GM12878 (cell line): ENCODE data around the gene PIGU.

Experiments
- CREB1 ChIP-seq: IDR thresholded peaks from 2 replicates; pipeline ENCODE4 v1.6.1; 2012; ENCODE audit warnings: low read depth, mild to moderate bottlenecking, inconsistent platforms
- HDAC2 ChIP-seq: fragments of 200-600 bp; sonication (generic); IDR thresholded peaks from 2 replicates; pipeline ENCODE4 v1.6.1; 2017
- JUNB ChIP-seq: IDR thresholded peaks from 2 replicates; pipeline ENCODE4 v1.6.1; 2016; ENCODE audit warnings: antibody characterized with exemption, mild to moderate bottlenecking
- JUND ChIP-seq: IDR thresholded peaks from 2 replicates; pipeline ENCODE4 v1.6.1; 2012; ENCODE audit warnings: low read depth, mild to moderate bottlenecking, low read length, improper control_type of control experiment, moderate library complexity
- NFIC ChIP-seq: IDR thresholded peaks from 2 replicates; pipeline ENCODE4 v1.6.1; 2012; ENCODE audit warnings: low read depth, mild to moderate bottlenecking, inconsistent platforms, low read length, moderate library complexity
- SKIL ChIP-seq: fragments of 450-650 bp; IDR thresholded peaks from 2 replicates; pipeline ENCODE4 v1.6.1; 2017; ENCODE audit warnings: mild to moderate bottlenecking, low read depth, inconsistent platforms; ENCODE audit not compliant: poor library complexity, severe bottlenecking
- SRF ChIP-seq, 2 experiments: IDR thresholded peaks; 2 replicates each; pipeline ENCODE4 v1.6.1; 2011; ENCODE audit warnings: low read depth in 2 of 2, low read length in 2 of 2, mild to moderate bottlenecking in 1 of 2, moderate library complexity in 1 of 2
- SUZ12 ChIP-seq: fragments of 200-600 bp; sonication (generic); IDR thresholded peaks from one replicate; pipeline ENCODE4 v1.6.1; 2018; ENCODE audit warnings: antibody characterized with exemption, mild to moderate bottlenecking; ENCODE audit not compliant: unreplicated experiment
- TAF1 ChIP-seq: IDR thresholded peaks from 2 replicates; pipeline ENCODE4 v1.6.1; 2011; ENCODE audit warnings: mild to moderate bottlenecking, low read depth, low read length, borderline replicate concordance
- ZNF622 ChIP-seq: fragments of 450-650 bp; IDR thresholded peaks from 2 replicates; pipeline ENCODE4 v1.6.1; 2017; ENCODE audit warnings: mild to moderate bottlenecking, inconsistent platforms
- TF ChIP-seq, protein P1 (sequence below), 3 experiments: IDR thresholded peaks in 2 of 3; conservative IDR thresholded peaks in 1 of 3; 2 replicates each; pipeline ENCODE4 v1.5.1; 2011; ENCODE audit warnings: low read depth in 3 of 3, low read length in 3 of 3, mild to moderate bottlenecking in 3 of 3, control low read depth in 2 of 3, moderate library complexity in 2 of 3, inconsistent platforms in 1 of 3, mixed read lengths in 1 of 3; ENCODE audit not compliant: control insufficient read depth in 2 of 3, insufficient read depth in 1 of 3; ENCODE audit errors: extremely low read depth in 1 of 3

DNA sequence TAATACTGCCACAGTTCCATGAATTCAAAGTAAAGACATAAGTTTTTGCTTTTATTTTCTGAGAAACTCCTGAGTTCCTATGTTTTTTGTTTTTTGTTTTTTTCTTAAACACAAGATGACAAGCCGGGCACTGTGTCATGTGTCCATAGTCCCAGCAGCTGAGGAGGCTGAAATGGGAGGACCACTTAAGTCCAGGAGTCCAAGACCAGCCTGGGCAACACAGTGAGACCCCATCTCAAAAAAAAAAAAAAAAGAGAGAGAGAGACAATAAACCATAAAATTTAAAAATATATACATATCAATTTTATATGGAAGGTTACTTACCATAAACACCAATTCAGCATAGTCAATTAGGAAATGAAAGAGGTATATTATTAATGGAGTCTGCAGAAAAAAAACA lies 31.9 kb downstream of the PIGU start:
- TF ChIP-seq CREB1 (no peak), TAF1 (no peak), SRF (IDR thresholded peaks at IDR 0.05; ENCODE audit: low read depth in 2 of 2, low read length in 2 of 2) (no peak), NFIC (no peak), JUNB (no peak), SUZ12 (no peak), JUND (no peak), ZNF622 (no peak), HDAC2 (no peak), SKIL (no peak)
- TF ChIP-seq, protein P1, sequence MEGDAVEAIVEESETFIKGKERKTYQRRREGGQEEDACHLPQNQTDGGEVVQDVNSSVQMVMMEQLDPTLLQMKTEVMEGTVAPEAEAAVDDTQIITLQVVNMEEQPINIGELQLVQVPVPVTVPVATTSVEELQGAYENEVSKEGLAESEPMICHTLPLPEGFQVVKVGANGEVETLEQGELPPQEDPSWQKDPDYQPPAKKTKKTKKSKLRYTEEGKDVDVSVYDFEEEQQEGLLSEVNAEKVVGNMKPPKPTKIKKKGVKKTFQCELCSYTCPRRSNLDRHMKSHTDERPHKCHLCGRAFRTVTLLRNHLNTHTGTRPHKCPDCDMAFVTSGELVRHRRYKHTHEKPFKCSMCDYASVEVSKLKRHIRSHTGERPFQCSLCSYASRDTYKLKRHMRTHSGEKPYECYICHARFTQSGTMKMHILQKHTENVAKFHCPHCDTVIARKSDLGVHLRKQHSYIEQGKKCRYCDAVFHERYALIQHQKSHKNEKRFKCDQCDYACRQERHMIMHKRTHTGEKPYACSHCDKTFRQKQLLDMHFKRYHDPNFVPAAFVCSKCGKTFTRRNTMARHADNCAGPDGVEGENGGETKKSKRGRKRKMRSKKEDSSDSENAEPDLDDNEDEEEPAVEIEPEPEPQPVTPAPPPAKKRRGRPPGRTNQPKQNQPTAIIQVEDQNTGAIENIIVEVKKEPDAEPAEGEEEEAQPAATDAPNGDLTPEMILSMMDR (IDR thresholded peaks at IDR 0.05 in 2 of 3, conservative IDR thresholded peaks at IDR 0.05 in 1 of 3; ENCODE audit: control insufficient read depth in 2 of 3, extremely low read depth in 1 of 3, insufficient read depth in 1 of 3, low read depth in 3 of 3, low read length in 3 of 3): no peak
